HG02943 (cell line): ENCODE data around the gene SCN5A.

ENCODE experiments used
- ATAC-seq: cut with Tn5 transposase; IDR thresholded peaks from one replicate; pipeline ENCODE4 v1.9.1; 2021; ENCODE audit warnings: mild to moderate bottlenecking, low read depth, moderate library complexity; ENCODE audit not compliant: unreplicated experiment

SCN5A gene

GRCh38 chr3:38548154-38548931 lies 101.1 kb downstream of the SCN5A start:
- no peak for ATAC-seq

GRCh38 chr3:38545983-38546382 lies 103.5 kb downstream of the SCN5A start:
- no peak for ATAC-seq

GRCh38 chr3:38545550-38545949 lies 103.9 kb downstream of the SCN5A start:
- ATAC-seq: no peak

- ATAC-seq: no peak
Measured at GRCh38 chr3:38544926-38545325, 104.6 kb downstream of the SCN5A start.

- no peak for ATAC-seq
Measured at GRCh38 chr3:38543586-38543985, 105.9 kb downstream of the SCN5A start.

GRCh38 chr3:38542401-38543298 lies 106.8 kb downstream of the SCN5A start:
- no peak for ATAC-seq

- no peak for ATAC-seq
Measured at GRCh38 chr3:38541806-38542205, 107.7 kb downstream of the SCN5A start.

- no peak for ATAC-seq
Measured at GRCh38 chr3:38538773-38539353, 110.6 kb downstream of the SCN5A start.

- ATAC-seq: no peak
Measured at GRCh38 chr3:38536671-38537070, 112.8 kb downstream of the SCN5A start.

GRCh38 chr3:38534604-38535003 lies 114.9 kb downstream of the SCN5A start:
- no peak for ATAC-seq

- ATAC-seq: no peak
Measured at GRCh38 chr3:38534180-38534579, 115.3 kb downstream of the SCN5A start.

- no peak for ATAC-seq
Measured at GRCh38 chr3:38533285-38533976, 116.1 kb downstream of the SCN5A start.

GRCh38 chr3:38532529-38532928 lies 117.0 kb downstream of the SCN5A start:
- no peak for ATAC-seq

GRCh38 chr3:38528457-38528856 lies 121.0 kb downstream of the SCN5A start:
- no peak for ATAC-seq

- ATAC-seq: no peak
Measured at GRCh38 chr3:38526792-38527191, 122.7 kb downstream of the SCN5A start.

- ATAC-seq: no peak
Measured at GRCh38 chr3:38524141-38524739, 125.2 kb downstream of the SCN5A start.

GRCh38 chr3:38522002-38522401 lies 127.5 kb downstream of the SCN5A start:
- ATAC-seq: no peak

- no peak for ATAC-seq
Measured at GRCh38 chr3:38521391-38521987, 128.0 kb downstream of the SCN5A start.

- ATAC-seq: no peak
Measured at GRCh38 chr3:38519651-38520050, 129.8 kb downstream of the SCN5A start.

- no peak for ATAC-seq
Measured at GRCh38 chr3:38519000-38519399, 130.5 kb downstream of the SCN5A start.
